ENCODE data around the gene RPS21.

RPS21 gene

GRCh38 chr20:62354031-62354808 lies 32.7 kb upstream of the RPS21 start:
- DNase-seq = no peak

GRCh38 chr20:62354811-62355341 lies 32.0 kb upstream of the RPS21 start:
- DNase-seq = no peak

- no peak for DNase-seq
These were observed 31.4 kb upstream of the RPS21 start for GRCh38 chr20:62355516-62355877.

GRCh38 chr20:62355878-62356588 lies 30.9 kb upstream of the RPS21 start:
- DNase-seq = no peak

GRCh38 chr20:62356589-62357186 lies 30.2 kb upstream of the RPS21 start:
- DNase-seq = no peak

GRCh38 chr20:62357187-62357667 lies 29.7 kb upstream of the RPS21 start:
- DNase-seq = no peak

- no peak for DNase-seq
These were observed 29.2 kb upstream of the RPS21 start for GRCh38 chr20:62357681-62358080.

- DNase-seq = no peak
These were observed 28.5 kb upstream of the RPS21 start for GRCh38 chr20:62358171-62359042.

- DNase-seq = no peak
These were observed 27.8 kb upstream of the RPS21 start for GRCh38 chr20:62359043-62359490.

- DNase-seq = no peak
These were observed 27.3 kb upstream of the RPS21 start for GRCh38 chr20:62359491-62360121.

- no peak for DNase-seq
These were observed 25.8 kb upstream of the RPS21 start for GRCh38 chr20:62360854-62361798.

GRCh38 chr20:62361799-62362589 lies 24.9 kb upstream of the RPS21 start:
- DNase-seq = no peak

GRCh38 chr20:62362590-62362940 lies 24.3 kb upstream of the RPS21 start:
- no peak for DNase-seq

GRCh38 chr20:62362991-62363919 lies 23.6 kb upstream of the RPS21 start:
- no peak for DNase-seq

GRCh38 chr20:62363920-62364851 lies 22.7 kb upstream of the RPS21 start:
- no peak for DNase-seq

- DNase-seq = no peak
These were observed 21.8 kb upstream of the RPS21 start for GRCh38 chr20:62364911-62365736.

All from activated CD4-positive, alpha-beta T cell treated with anti-CD3 and anti-CD28 coated beads for 1 hour (primary cell).